ENCODE results near the gene CCER1. TPM values are rescaled to one million over a fixed set of nuclear protein-coding genes. Genes with fewer than 3 reads are reported as not detected.

CCER1 gene
- total RNA-seq, 1 donor from 2014 or later = not detected

- H3K9ac ChIP-seq = no peak overlapping the region
- no peaks in the 10 kb centered on the region for H3K4me1 ChIP-seq
- H2AFZ ChIP-seq (replicated peaks) = no peak overlapping the region
- no peaks in the 10 kb centered on the region for H3K36me3 ChIP-seq
- H4K20me1 ChIP-seq (ENCODE audit: low read depth) = no peaks in the 10 kb centered on the region
- no peak for DNase-seq (ENCODE audit: low spot score)
- no peak overlapping the region for H3K27ac ChIP-seq
- Mint-ChIP-seq H3K36me3 (peaks cover 6% of the 10 kb centered on the region), H3K9me3 (peaks cover 26% of the 10 kb centered on the region), H3K4me1 (peaks cover 16% of the 10 kb centered on the region), H3K4me3 (no peak overlapping the region), H3K27ac (no peak overlapping the region), H3K27me3 (ENCODE audit: insufficient read depth, low read depth) (peaks cover 2% of the 10 kb centered on the region)
- no peaks in the 10 kb centered on the region for H3K79me2 ChIP-seq (ENCODE audit: low read depth)
- no peaks in the 10 kb centered on the region for H3K27me3 ChIP-seq
- TF ChIP-seq CTCF (IDR thresholded peaks at IDR 0.05) (no peak), EZH2phosphoT487 (IDR thresholded peaks at IDR 0.05) (no peak), EZH2 (IDR thresholded peaks at IDR 0.05) (no peak)
- no peak overlapping the region for H3K4me2 ChIP-seq
- no peaks in the 10 kb centered on the region for H3K9me3 ChIP-seq (ENCODE audit: low read depth)
- H3F3A ChIP-seq (ENCODE audit: low read depth) = no peaks in the 10 kb centered on the region
- H3K4me3 ChIP-seq = no peak overlapping the region
Measured at GRCh38 chr12:90990611-90991010, 35.6 kb upstream of the CCER1 start.

- Mint-ChIP-seq H3K4me1 (peaks cover 8% of the 10 kb centered on the region), H3K27me3 (ENCODE audit: insufficient read depth, low read depth) (peaks cover 2% of the 10 kb centered on the region), H3K36me3 (peaks cover 6% of the 10 kb centered on the region), H3K27ac (no peak overlapping the region), H3K9me3 (peaks cover 26% of the 10 kb centered on the region), H3K4me3 (no peak overlapping the region)
- Histone ChIP-seq H3K27me3 (no peaks in the 10 kb centered on the region), H3K4me1 (no peaks in the 10 kb centered on the region), H3K36me3 (no peaks in the 10 kb centered on the region), H3K79me2 (ENCODE audit: low read depth) (no peaks in the 10 kb centered on the region), H4K20me1 (ENCODE audit: low read depth) (no peaks in the 10 kb centered on the region), H3K4me2 (no peak overlapping the region), H2AFZ (replicated peaks) (no peak overlapping the region), H3K9ac (no peak overlapping the region), H3F3A (ENCODE audit: low read depth) (no peaks in the 10 kb centered on the region), H3K27ac (no peak overlapping the region), H3K4me3 (no peak overlapping the region), H3K9me3 (ENCODE audit: low read depth) (no peaks in the 10 kb centered on the region)
- TF ChIP-seq EZH2phosphoT487 (IDR thresholded peaks at IDR 0.05) (no peak), CTCF (IDR thresholded peaks at IDR 0.05) (no peak)
- no peak for DNase-seq (ENCODE audit: low spot score)
Measured at GRCh38 chr12:90989686-90990111, 34.7 kb upstream of the CCER1 start.

- no peaks in the 10 kb centered on the region for H3K79me2 ChIP-seq (ENCODE audit: low read depth)
- Mint-ChIP-seq H3K4me1 (peaks cover 14% of the 10 kb centered on the region), H3K4me3 (no peak overlapping the region), H3K27ac (no peak overlapping the region), H3K27me3 (ENCODE audit: insufficient read depth, low read depth) (peaks cover 2% of the 10 kb centered on the region), H3K9me3 (peaks cover 23% of the 10 kb centered on the region), H3K36me3 (peaks cover 6% of the 10 kb centered on the region)
- no peaks in the 10 kb centered on the region for H3K9me3 ChIP-seq (ENCODE audit: low read depth)
- H3K36me3 ChIP-seq = no peaks in the 10 kb centered on the region
- no peak overlapping the region for H2AFZ ChIP-seq (replicated peaks)
- no peak overlapping the region for H3K9ac ChIP-seq
- no peaks in the 10 kb centered on the region for H4K20me1 ChIP-seq (ENCODE audit: low read depth)
- no peaks in the 10 kb centered on the region for H3K27me3 ChIP-seq
- H3K4me3 ChIP-seq = no peak overlapping the region
- no peak overlapping the region for H3K27ac ChIP-seq
- H3K4me1 ChIP-seq = no peaks in the 10 kb centered on the region
- TF ChIP-seq CTCF (IDR thresholded peaks at IDR 0.05) = peak; percentile 25
- TF ChIP-seq EZH2phosphoT487 (IDR thresholded peaks at IDR 0.05) = no peak
- DNase-seq (ENCODE audit: low spot score) = no peak
- H3K4me2 ChIP-seq = no peak overlapping the region
- no peaks in the 10 kb centered on the region for H3F3A ChIP-seq (ENCODE audit: low read depth)
Measured at GRCh38 chr12:90987520-90987919, 32.5 kb upstream of the CCER1 start.
